T-helper 1 cell treated with Interleukin-12 subunit alpha and Interleukin-12 subunit beta and Interleukin-4 antibody, amounts not matched to agents 30 μg/mL and 1 μg/mL, for 36 hours (primary cell): Measurements from ENCODE around the gene CACNA1G.

Experiments
- H3K27ac Mint-ChIP-seq: one replicate; pipeline ENCODE4 v1.8.0; 2021; ENCODE audit warnings: mild to moderate bottlenecking, mixed read lengths
- H3K27me3 Mint-ChIP-seq: one replicate; pipeline ENCODE4 v1.8.0; 2021; ENCODE audit warnings: low read depth, mixed read lengths
- H3K36me3 Mint-ChIP-seq: one replicate; pipeline ENCODE4 v1.8.0; 2021; ENCODE audit warnings: low read depth, mixed read lengths
- H3K4me1 Mint-ChIP-seq: one replicate; pipeline ENCODE4 v1.8.0; 2021; ENCODE audit warnings: low read depth, mixed read lengths
- H3K4me3 Mint-ChIP-seq: one replicate; pipeline ENCODE4 v1.8.0; 2021; ENCODE audit warnings: mild to moderate bottlenecking, moderate library complexity, mixed read lengths
- H3K9me3 Mint-ChIP-seq: one replicate; pipeline ENCODE4 v1.8.0; 2021; ENCODE audit warnings: mixed read lengths

The CACNA1G gene

GRCh38 chr17:50608700-50609379, 48.3 kb downstream of the CACNA1G start:
- Mint-ChIP-seq H3K27me3 (peaks cover 20% of the 10 kb centered on the region), H3K9me3 (no peaks in the 10 kb centered on the region), H3K36me3 (no peaks in the 10 kb centered on the region), H3K27ac (no peak overlapping the region), H3K4me1 (no peaks in the 10 kb centered on the region), H3K4me3 (no peak overlapping the region)

- H3K4me3 Mint-ChIP-seq: no peak overlapping the region
- H3K9me3 Mint-ChIP-seq: no peaks in the 10 kb centered on the region
- peaks cover 20% of the 10 kb centered on the region for H3K27me3 Mint-ChIP-seq
- no peaks in the 10 kb centered on the region for H3K36me3 Mint-ChIP-seq
- no peak overlapping the region for H3K27ac Mint-ChIP-seq
- peaks cover 3% of the 10 kb centered on the region for H3K4me1 Mint-ChIP-seq
Observed at GRCh38 chr17:50609380-50610074, 49.0 kb downstream of the CACNA1G start.

GRCh38 chr17:50611634-50612033, 51.1 kb downstream of the CACNA1G start:
- H3K27me3 Mint-ChIP-seq: peaks cover 8% of the 10 kb centered on the region
- H3K9me3 Mint-ChIP-seq: no peaks in the 10 kb centered on the region
- H3K4me1 Mint-ChIP-seq: peaks cover 3% of the 10 kb centered on the region
- H3K36me3 Mint-ChIP-seq: no peaks in the 10 kb centered on the region
- H3K27ac Mint-ChIP-seq: no peak overlapping the region
- no peak overlapping the region for H3K4me3 Mint-ChIP-seq

GRCh38 chr17:50612281-50612680, 51.8 kb downstream of the CACNA1G start:
- H3K9me3 Mint-ChIP-seq: no peaks in the 10 kb centered on the region
- peaks cover 3% of the 10 kb centered on the region for H3K4me1 Mint-ChIP-seq
- no peaks in the 10 kb centered on the region for H3K36me3 Mint-ChIP-seq
- H3K27me3 Mint-ChIP-seq: peaks cover 4% of the 10 kb centered on the region
- no peak overlapping the region for H3K4me3 Mint-ChIP-seq
- no peak overlapping the region for H3K27ac Mint-ChIP-seq

GRCh38 chr17:50613007-50613992, 52.8 kb downstream of the CACNA1G start:
- Mint-ChIP-seq H3K36me3 (no peaks in the 10 kb centered on the region), H3K4me3 (no peak overlapping the region), H3K27me3 (peaks cover 4% of the 10 kb centered on the region), H3K9me3 (no peaks in the 10 kb centered on the region), H3K4me1 (peaks cover 3% of the 10 kb centered on the region), H3K27ac (no peak overlapping the region)

GRCh38 chr17:50614471-50615051, 54.0 kb downstream of the CACNA1G start:
- Mint-ChIP-seq H3K27me3 (no peaks in the 10 kb centered on the region), H3K4me3 (no peak overlapping the region), H3K4me1 (peaks cover 3% of the 10 kb centered on the region), H3K27ac (no peak overlapping the region), H3K9me3 (no peaks in the 10 kb centered on the region), H3K36me3 (no peaks in the 10 kb centered on the region)

- peaks cover 3% of the 10 kb centered on the region for H3K27me3 Mint-ChIP-seq
- H3K9me3 Mint-ChIP-seq: no peaks in the 10 kb centered on the region
- H3K4me3 Mint-ChIP-seq: no peak overlapping the region
- no peak overlapping the region for H3K27ac Mint-ChIP-seq
- H3K4me1 Mint-ChIP-seq: peaks cover 3% of the 10 kb centered on the region
- no peaks in the 10 kb centered on the region for H3K36me3 Mint-ChIP-seq
Observed at GRCh38 chr17:50615828-50616227, 55.3 kb downstream of the CACNA1G start.

- H3K9me3 Mint-ChIP-seq: no peaks in the 10 kb centered on the region
- no peak overlapping the region for H3K27ac Mint-ChIP-seq
- H3K27me3 Mint-ChIP-seq: peaks cover 9% of the 10 kb centered on the region
- H3K36me3 Mint-ChIP-seq: no peaks in the 10 kb centered on the region
- H3K4me3 Mint-ChIP-seq: no peak overlapping the region
- peaks cover 3% of the 10 kb centered on the region for H3K4me1 Mint-ChIP-seq
Observed at GRCh38 chr17:50618300-50618699, 57.8 kb downstream of the CACNA1G start.

- Mint-ChIP-seq H3K27me3 (peaks cover 9% of the 10 kb centered on the region), H3K4me3 (no peak overlapping the region), H3K4me1 (peaks cover 3% of the 10 kb centered on the region), H3K27ac (no peak overlapping the region), H3K36me3 (no peaks in the 10 kb centered on the region), H3K9me3 (no peaks in the 10 kb centered on the region)
Observed at GRCh38 chr17:50618941-50619340, 58.4 kb downstream of the CACNA1G start.

GRCh38 chr17:50619489-50619888, 59.0 kb downstream of the CACNA1G start:
- Mint-ChIP-seq H3K9me3 (no peaks in the 10 kb centered on the region), H3K27ac (no peak overlapping the region), H3K4me3 (no peak overlapping the region), H3K4me1 (no peaks in the 10 kb centered on the region), H3K36me3 (no peaks in the 10 kb centered on the region), H3K27me3 (peaks cover 9% of the 10 kb centered on the region)

- Mint-ChIP-seq H3K4me1 (no peaks in the 10 kb centered on the region), H3K9me3 (no peaks in the 10 kb centered on the region), H3K36me3 (no peaks in the 10 kb centered on the region), H3K27me3 (peaks cover 9% of the 10 kb centered on the region), H3K4me3 (no peak overlapping the region), H3K27ac (no peak overlapping the region)
Observed at GRCh38 chr17:50620237-50620636, 59.7 kb downstream of the CACNA1G start.

- Mint-ChIP-seq H3K36me3 (no peaks in the 10 kb centered on the region), H3K27me3 (peaks cover 9% of the 10 kb centered on the region), H3K27ac (no peak overlapping the region), H3K9me3 (no peaks in the 10 kb centered on the region), H3K4me3 (no peak overlapping the region), H3K4me1 (no peaks in the 10 kb centered on the region)
Observed at GRCh38 chr17:50620858-50621257, 60.3 kb downstream of the CACNA1G start.

- no peaks in the 10 kb centered on the region for H3K4me1 Mint-ChIP-seq
- H3K27ac Mint-ChIP-seq: no peak overlapping the region
Observed at GRCh38 chr17:50621574-50622031, 61.1 kb downstream of the CACNA1G start.

GRCh38 chr17:50624321-50624934, 63.9 kb downstream of the CACNA1G start:
- Mint-ChIP-seq H3K9me3 (no peaks in the 10 kb centered on the region), H3K4me1 (no peaks in the 10 kb centered on the region), H3K4me3 (no peak overlapping the region), H3K27me3 (peaks cover 35% of the 10 kb centered on the region), H3K36me3 (no peaks in the 10 kb centered on the region), H3K27ac (no peak overlapping the region)

More at GRCh38 chr17:50621574-50622031, 61.1 kb downstream of the CACNA1G start:
- Mint-ChIP-seq H3K36me3 (no peaks in the 10 kb centered on the region), H3K27me3 (peaks cover 11% of the 10 kb centered on the region), H3K4me3 (no peak overlapping the region), H3K9me3 (no peaks in the 10 kb centered on the region)
